Glomerular endothelial cell (primary cell): ENCODE results near the gene IGF1R. TPM values are rescaled to one million over a fixed set of nuclear protein-coding genes. Genes with fewer than 3 reads are reported as not detected.

Experiments used
- DNase-seq: peaks from one replicate; pipeline ENCODE4 v3.0.0-alpha.2; 2011; ENCODE audit warnings: low read depth, low spot score; ENCODE audit errors: extremely low read depth
- total RNA-seq: library from RNA; depleted of rRNA; stranded (reverse); fragments of >200 nt; gene quantifications from 2 replicates; pipeline ENCODE4 v1.2.3, GENCODE V29; 2015

The IGF1R gene
- total RNA-seq, 1 donor from 2014 or later, result 57.9 TPM

- DNase-seq, result no peak
These were observed 361.5 kb downstream of the IGF1R start for GRCh38 chr15:99009741-99010330.

GRCh38 chr15:99010768-99011167, 362.4 kb downstream of the IGF1R start:
- DNase-seq, result no peak
